Activated naive CD8-positive, alpha-beta T cell treated with anti-CD3 and anti-CD28 coated beads, Interleukin-2, amount 10 ng/mL, durations not matched to agents 7 days and 5 days (primary cell): Measurements from ENCODE around the gene TFDP2. TPM values are rescaled to one million over a fixed set of nuclear protein-coding genes. Genes with fewer than 3 reads are reported as not detected.
A peak's percentile ranks its signal among the peaks of the same experiment; 100 is the strongest.
"Not testable (repeated sequence)": the region's sequence is repeated elsewhere in the genome, so short reads cannot be mapped to it uniquely, and the experiment has no call there.

Experiments used
- ATAC-seq: fragments of 150-1000 bp; cut with Tn5 transposase; one replicate; pipeline ENCODE4 v1.10.0; 2021; ENCODE audit warnings: low read depth, moderate library complexity
- POLR2A ChIA-PET: fragments of 350-600 bp; sonication (Branson Sonifier 250); formaldehyde crosslinking; loops from one replicate; lab custom pipeline; 2021; ENCODE audit warnings: antibody characterized with exemption; lab: Charles Lee
- DNase-seq: peaks from one replicate; pipeline ENCODE4 v3.0.0; 2021
- H3K27ac Mint-ChIP-seq: one replicate; pipeline ENCODE4 v1.8.0; 2022; ENCODE audit warnings: mild to moderate bottlenecking, mixed read lengths
- H3K27me3 Mint-ChIP-seq: one replicate; pipeline ENCODE4 v1.8.0; 2022; ENCODE audit warnings: mild to moderate bottlenecking, moderate library complexity, mixed read lengths
- H3K36me3 Mint-ChIP-seq: one replicate; pipeline ENCODE4 v1.8.0; 2021; ENCODE audit warnings: mild to moderate bottlenecking, mixed read lengths
- H3K4me1 Mint-ChIP-seq: one replicate; pipeline ENCODE4 v1.8.0; 2021; ENCODE audit warnings: mixed read lengths
- H3K4me3 Mint-ChIP-seq: one replicate; pipeline ENCODE4 v1.8.0; 2022; ENCODE audit warnings: mild to moderate bottlenecking, moderate library complexity, mixed read lengths
- H3K9me3 Mint-ChIP-seq: one replicate; pipeline ENCODE4 v1.8.0; 2021; ENCODE audit warnings: mixed read lengths
- total RNA-seq, 2 experiments: library from RNA; stranded (reverse); gene quantifications; one replicate each; pipeline ENCODE4 v1.2.3, GENCODE V29; 2021

Gene TFDP2
- total RNA-seq, 2 experiments from 2014 or later: 32.1 to 37.1 TPM

- Mint-ChIP-seq H3K4me3 (no peak overlapping the region), H3K9me3 (no peaks in the 10 kb centered on the region), H3K27me3 (no peaks in the 10 kb centered on the region), H3K4me1 (peaks cover 3% of the 10 kb centered on the region), H3K27ac (no peak overlapping the region), H3K36me3 (peaks cover 3% of the 10 kb centered on the region)
- no peak for ATAC-seq
- no peak for DNase-seq
- POLR2A ChIA-PET: no interaction called here
These were observed 33.3 kb downstream of the TFDP2 start for GRCh38 chr3:142115867-142116668.

DNA sequence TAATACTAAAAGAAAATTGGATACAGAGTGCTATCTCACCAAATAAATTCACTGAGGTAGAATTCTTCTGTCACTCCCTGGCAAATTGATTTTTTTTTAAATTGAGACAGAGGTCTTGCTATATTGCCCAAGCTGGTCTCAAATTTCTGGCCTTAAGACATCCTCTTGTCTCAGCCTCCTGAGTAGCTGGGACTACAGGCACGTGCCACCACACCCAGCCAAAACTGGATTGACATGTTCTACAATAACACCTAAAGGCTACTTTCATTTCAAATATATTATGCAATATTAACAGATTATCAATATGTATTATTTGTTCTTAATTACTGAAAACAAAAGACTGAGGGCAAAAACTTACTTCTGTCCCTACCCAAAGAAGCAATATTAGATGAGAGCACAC is 36.7 kb downstream of the TFDP2 start:
- Mint-ChIP-seq H3K27me3 (no peaks in the 10 kb centered on the region), H3K36me3 (peaks cover 3% of the 10 kb centered on the region), H3K9me3 (no peaks in the 10 kb centered on the region), H3K4me1 (peaks cover 3% of the 10 kb centered on the region), H3K27ac (no peak overlapping the region), H3K4me3 (no peak overlapping the region)
- POLR2A ChIA-PET: no interaction called here
- DNase-seq: no peak
- ATAC-seq: no peak

DNA sequence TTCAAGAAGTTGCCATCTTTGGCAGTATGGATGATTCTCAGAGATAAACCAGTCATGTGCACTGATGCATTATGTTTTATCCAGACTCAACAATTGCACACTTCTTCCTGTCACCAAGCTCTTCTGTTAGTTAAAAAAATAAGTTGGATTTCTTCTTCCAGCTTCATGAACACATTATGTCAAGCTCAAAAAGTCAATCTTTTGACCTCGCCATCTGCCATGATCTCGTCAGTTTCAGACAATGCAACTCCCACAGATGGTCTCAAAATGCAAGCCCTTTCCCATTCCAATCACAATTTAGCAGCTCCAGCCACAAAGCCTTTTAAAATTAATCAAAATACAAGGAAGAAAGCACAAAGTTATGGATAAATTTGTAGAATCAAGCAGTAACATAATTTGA is 42.8 kb downstream of the TFDP2 start:
- POLR2A ChIA-PET: no interaction called here
- Mint-ChIP-seq H3K27me3 (peaks cover 2% of the 10 kb centered on the region), H3K4me1 (no peaks in the 10 kb centered on the region), H3K4me3 (no peak overlapping the region), H3K27ac (no peak overlapping the region), H3K9me3 (no peaks in the 10 kb centered on the region), H3K36me3 (peaks cover 1% of the 10 kb centered on the region)
- ATAC-seq (no peak), DNase-seq (no peak)

DNA sequence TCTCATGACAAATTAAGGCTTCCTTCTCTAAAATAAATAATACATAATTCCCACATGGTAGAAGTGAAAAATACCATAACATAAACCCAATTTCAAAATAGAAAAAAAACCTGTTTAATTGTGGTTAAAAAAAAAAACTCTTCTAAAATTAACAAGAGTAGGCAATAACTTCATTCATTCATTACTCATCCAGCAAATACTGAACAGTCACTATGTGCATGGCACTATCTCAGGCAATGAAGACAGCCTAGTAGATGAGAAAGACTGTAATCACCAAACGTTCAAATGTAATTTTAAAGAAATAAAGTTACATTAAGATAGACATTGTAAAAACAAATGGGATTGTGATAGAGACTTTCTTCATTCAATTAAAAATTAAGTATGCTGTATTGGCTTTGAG is 43.4 kb downstream of the TFDP2 start:
- no peak for ATAC-seq
- no peaks in the 10 kb centered on the region for H3K36me3 Mint-ChIP-seq
- no peak overlapping the region for H3K27ac Mint-ChIP-seq
- H3K9me3 Mint-ChIP-seq: no peaks in the 10 kb centered on the region
- DNase-seq: no peak
- no peak overlapping the region for H3K4me3 Mint-ChIP-seq
- POLR2A ChIA-PET: no interaction called here
- peaks cover 2% of the 10 kb centered on the region for H3K27me3 Mint-ChIP-seq
- no peaks in the 10 kb centered on the region for H3K4me1 Mint-ChIP-seq

DNA sequence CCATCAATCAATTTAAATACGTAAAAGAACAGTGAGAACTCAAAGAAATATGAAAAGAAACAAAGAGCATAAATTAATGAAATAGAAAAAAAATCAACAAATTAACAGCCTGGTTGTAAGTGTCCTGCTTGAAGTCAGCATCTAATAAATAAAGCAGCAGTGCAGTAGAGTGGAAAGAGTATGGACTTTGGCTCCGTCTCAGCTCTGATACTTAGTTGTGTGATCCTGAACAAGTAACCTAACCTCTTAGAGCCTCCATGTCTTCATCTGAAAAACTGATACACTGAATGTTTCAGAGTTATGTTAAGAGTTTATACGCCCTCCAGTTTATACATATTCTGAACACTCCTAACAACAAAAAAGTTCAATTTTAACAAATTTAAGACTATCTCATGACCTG is 44.6 kb downstream of the TFDP2 start:
- Mint-ChIP-seq H3K27ac (no peak overlapping the region), H3K36me3 (no peaks in the 10 kb centered on the region), H3K27me3 (peaks cover 2% of the 10 kb centered on the region), H3K9me3 (no peaks in the 10 kb centered on the region), H3K4me1 (no peaks in the 10 kb centered on the region), H3K4me3 (no peak overlapping the region)
- POLR2A ChIA-PET: no interaction called here
- DNase-seq: no peak
- ATAC-seq: no peak

DNA sequence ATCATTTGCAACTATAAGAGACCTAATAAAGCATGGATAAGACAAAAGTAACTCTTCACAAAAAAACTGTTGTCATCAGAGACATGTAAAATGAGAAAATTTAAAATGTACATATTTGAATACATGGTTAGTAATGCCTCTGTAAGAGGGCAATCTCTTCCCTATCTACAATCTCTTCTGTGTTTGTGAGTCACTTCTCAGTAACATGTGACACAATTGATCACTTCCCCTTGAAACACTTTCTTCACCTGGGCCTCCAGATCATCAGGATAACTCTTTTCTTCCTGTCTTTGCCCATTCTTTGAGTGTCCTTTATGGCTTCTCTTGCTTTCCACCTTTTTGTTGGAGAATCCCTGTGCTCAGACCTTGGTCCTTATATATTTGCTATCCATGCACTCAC is 50.4 kb downstream of the TFDP2 start:
- Mint-ChIP-seq H3K27me3 (no peaks in the 10 kb centered on the region), H3K27ac (no peak overlapping the region), H3K4me3 (no peak overlapping the region), H3K9me3 (no peaks in the 10 kb centered on the region), H3K36me3 (no peaks in the 10 kb centered on the region), H3K4me1 (peaks cover 4% of the 10 kb centered on the region)
- POLR2A ChIA-PET: no interaction called here
- no peak for DNase-seq
- no peak for ATAC-seq

DNA sequence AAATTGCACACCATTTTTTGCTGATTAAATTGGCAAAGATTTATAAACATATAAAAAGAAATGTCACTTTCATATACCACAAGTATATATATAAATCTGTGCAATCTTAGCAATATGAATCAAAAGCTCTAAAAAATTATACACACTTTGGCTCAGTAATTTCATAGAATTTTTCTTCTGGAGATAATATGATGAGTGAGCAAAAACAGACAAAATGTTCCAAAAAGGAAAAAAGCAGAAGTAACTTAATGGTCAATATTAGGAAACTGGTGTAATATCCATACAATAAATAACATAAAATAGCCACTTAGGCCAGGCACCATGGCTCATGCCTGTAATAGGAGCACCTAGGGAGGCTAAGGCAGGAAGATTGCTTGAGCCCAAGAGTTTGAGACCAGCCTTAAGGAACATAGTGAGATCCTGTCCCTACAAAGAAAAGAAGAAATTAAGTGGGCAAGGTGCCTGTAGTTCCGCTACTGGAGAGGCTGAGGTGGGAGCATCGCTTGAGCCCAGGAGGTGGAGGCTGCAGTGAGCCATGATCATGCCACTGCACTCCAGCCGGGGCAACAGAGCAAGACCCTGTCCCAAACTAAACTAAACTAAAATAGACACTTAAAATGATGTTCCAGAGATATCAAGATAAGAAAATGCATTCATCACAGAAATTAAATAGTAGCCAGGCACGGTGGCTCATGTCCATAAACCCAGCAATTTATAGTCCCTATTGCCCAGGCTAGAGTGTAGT is 52.1 kb downstream of the TFDP2 start:
- peaks cover 4% of the 10 kb centered on the region for H3K4me1 Mint-ChIP-seq
- POLR2A ChIA-PET: no interaction called here
- no peaks in the 10 kb centered on the region for H3K9me3 Mint-ChIP-seq
- H3K36me3 Mint-ChIP-seq: no peaks in the 10 kb centered on the region
- no peak overlapping the region for H3K4me3 Mint-ChIP-seq
- no peaks in the 10 kb centered on the region for H3K27me3 Mint-ChIP-seq
- no peak overlapping the region for H3K27ac Mint-ChIP-seq
- no peak for DNase-seq
- no peak for ATAC-seq

DNA sequence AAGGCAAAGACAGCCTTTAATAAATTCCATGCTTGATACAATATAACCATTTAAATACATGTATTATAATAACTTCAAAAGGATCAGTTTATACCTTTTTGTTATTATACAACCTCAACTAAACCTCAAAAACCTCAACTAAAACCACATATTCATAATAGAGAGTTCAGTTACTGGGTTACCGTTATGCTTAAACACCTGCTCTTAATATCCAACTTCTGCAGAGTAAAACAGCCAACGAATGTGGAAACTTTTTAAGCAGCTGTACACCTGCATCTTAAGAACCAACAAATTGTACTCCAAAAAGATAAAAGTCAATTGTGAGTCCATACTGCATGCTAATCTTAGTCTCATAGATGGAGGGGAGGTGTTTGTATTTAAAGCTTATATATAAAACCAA is 53.5 kb downstream of the TFDP2 start:
- Mint-ChIP-seq H3K27ac (no peak overlapping the region), H3K27me3 (no peaks in the 10 kb centered on the region), H3K9me3 (no peaks in the 10 kb centered on the region), H3K4me3 (no peak overlapping the region), H3K4me1 (peaks cover 4% of the 10 kb centered on the region), H3K36me3 (no peaks in the 10 kb centered on the region)
- ATAC-seq (no peak), DNase-seq (no peak)
- POLR2A ChIA-PET: no interaction called here

- H3K4me1 Mint-ChIP-seq, H3K27ac Mint-ChIP-seq, H3K36me3 Mint-ChIP-seq, H3K4me3 Mint-ChIP-seq, POLR2A ChIA-PET, ATAC-seq, H3K9me3 Mint-ChIP-seq, DNase-seq, H3K27me3 Mint-ChIP-seq: not testable (repeated sequence)
These were observed 60.4 kb downstream of the TFDP2 start for GRCh38 chr3:142088925-142089324.

- Mint-ChIP-seq H3K4me1 (no peaks in the 10 kb centered on the region), H3K27me3 (no peaks in the 10 kb centered on the region), H3K4me3 (no peak overlapping the region), H3K36me3 (peaks cover 3% of the 10 kb centered on the region), H3K9me3 (no peaks in the 10 kb centered on the region), H3K27ac (no peak overlapping the region)
- ATAC-seq (no peak), DNase-seq (no peak)
- POLR2A ChIA-PET: no interaction called here
These were observed 60.8 kb downstream of the TFDP2 start for GRCh38 chr3:142088522-142088921.

DNA sequence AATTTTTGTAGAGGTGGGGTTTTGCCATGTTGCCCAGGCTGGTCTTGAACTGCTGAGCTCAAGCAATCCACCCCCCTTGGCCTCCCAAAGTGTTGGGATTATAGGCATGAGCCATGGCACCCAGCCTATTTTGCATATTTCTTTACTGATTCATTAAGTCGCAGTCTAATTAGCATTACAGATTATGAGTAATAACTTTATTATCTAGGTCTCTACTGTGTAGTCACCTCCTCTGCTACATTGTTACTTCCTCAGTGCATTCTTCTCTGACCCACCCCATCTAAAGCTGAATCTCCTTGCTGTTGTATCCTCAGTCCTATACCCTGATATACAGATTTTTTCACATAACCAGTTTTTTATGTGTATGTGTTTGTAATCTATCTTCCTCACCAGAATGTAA is 61.7 kb downstream of the TFDP2 start:
- ATAC-seq: no peak
- H3K27ac Mint-ChIP-seq: no peak overlapping the region
- POLR2A ChIA-PET: no interaction called here
- H3K36me3 Mint-ChIP-seq: peaks cover 3% of the 10 kb centered on the region
- H3K4me3 Mint-ChIP-seq: no peak overlapping the region
- H3K27me3 Mint-ChIP-seq: no peaks in the 10 kb centered on the region
- H3K4me1 Mint-ChIP-seq: no peaks in the 10 kb centered on the region
- H3K9me3 Mint-ChIP-seq: no peaks in the 10 kb centered on the region
- no peak for DNase-seq

DNA sequence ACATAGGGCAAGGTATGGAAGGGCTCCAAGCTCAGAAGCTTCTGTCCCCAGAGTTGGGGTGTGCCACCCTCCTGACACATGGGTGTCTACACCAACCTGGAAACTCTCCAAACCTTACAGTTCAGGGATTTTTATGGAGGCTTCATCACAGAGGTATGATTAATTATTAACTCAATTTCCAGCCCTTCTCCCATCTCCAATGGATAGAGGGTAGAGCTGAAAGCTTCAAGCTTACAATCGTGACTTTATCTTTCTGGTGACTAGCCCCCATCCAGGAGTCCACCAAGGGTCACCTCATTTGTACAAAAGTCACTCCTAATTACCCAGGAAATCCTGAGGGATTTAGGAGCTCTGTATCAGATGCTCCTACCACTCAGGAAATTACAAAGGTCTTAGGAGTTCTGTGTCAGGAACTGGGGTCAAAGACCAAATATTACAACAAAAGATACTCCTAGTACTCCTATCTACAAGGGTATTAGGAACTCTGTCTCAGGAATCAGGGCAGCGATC is 62.7 kb downstream of the TFDP2 start:
- no peak for ATAC-seq
- Mint-ChIP-seq H3K9me3 (no peaks in the 10 kb centered on the region), H3K27me3 (no peaks in the 10 kb centered on the region), H3K27ac (no peak overlapping the region), H3K4me3 (no peak overlapping the region), H3K36me3 (peaks cover 3% of the 10 kb centered on the region), H3K4me1 (no peaks in the 10 kb centered on the region)
- DNase-seq: no peak
- POLR2A ChIA-PET: no interaction called here

GRCh38 chr3:142081178-142081577 is 68.2 kb downstream of the TFDP2 start:
- Mint-ChIP-seq H3K4me3 (no peak overlapping the region), H3K27ac (peak overlapping the region; percentile 9), H3K4me1 (no peaks in the 10 kb centered on the region), H3K27me3 (no peaks in the 10 kb centered on the region), H3K36me3 (peaks cover 13% of the 10 kb centered on the region), H3K9me3 (no peaks in the 10 kb centered on the region)
- POLR2A ChIA-PET: no interaction called here
- ATAC-seq (no peak), DNase-seq (no peak)
